Heart left ventricle (tissue), 16 donors: ENCODE results near the gene STK11. TPM values are rescaled to one million over a fixed set of nuclear protein-coding genes. Genes with fewer than 3 reads are reported as not detected.

Source experiments
- ATAC-seq, 4 donors: fragments of 200-7000 bp; cut with Tn5 transposase; one replicate each; pipeline ENCODE4 v1.9.1; 2020 to 2022; ENCODE audit warnings: moderate library complexity in 4 of 4, mild to moderate bottlenecking in 3 of 4, moderate number of reproducible peaks in 1 of 4
- DNase-seq, 5 donors: peaks; one replicate each; pipeline ENCODE4 v3.0.0-alpha.2; 2020
- H3K27ac ChIP-seq, 12 donors: fragments of 200-600 bp; sonication (generic) in 4 of 12; one replicate each; pipeline versions ENCODE4 v1.5.0 to v1.8.0; 2016 to 2022; ENCODE audit warnings: mild to moderate bottlenecking in 2 of 12
- H3K27me3 ChIP-seq, 9 donors: fragments of 200-600 bp; sonication (generic) in 2 of 9; one replicate each; pipeline versions ENCODE4 v1.5.1 to v1.8.0; 2016 to 2022; ENCODE audit warnings: mild to moderate bottlenecking in 3 of 9
- H3K36me3 ChIP-seq, 9 donors: fragments of 200-600 bp; sonication (generic) in 2 of 9; one replicate each; pipeline versions ENCODE4 v1.5.0 to v1.8.0; 2018 to 2022; ENCODE audit warnings: mild to moderate bottlenecking in 2 of 9
- H3K4me1 ChIP-seq, 12 donors: fragments of 200-600 bp; sonication (generic) in 4 of 12; one replicate each; pipeline versions ENCODE4 v1.5.0 to v1.8.0; 2016 to 2022; ENCODE audit warnings: mild to moderate bottlenecking in 3 of 12
- H3K4me3 ChIP-seq, 12 donors: fragments of 200-600 bp; sonication (generic) in 4 of 12; one replicate each; pipeline versions ENCODE4 v1.5.0 to v1.8.0; 2017 to 2022; ENCODE audit warnings: mild to moderate bottlenecking in 9 of 12, moderate library complexity in 4 of 12
- H3K9me3 ChIP-seq, 12 donors: fragments of 200-600 bp; sonication (generic) in 4 of 12; one replicate each; pipeline versions ENCODE4 v1.5.0 to v1.8.0; 2016 to 2022; ENCODE audit warnings: mild to moderate bottlenecking in 1 of 12
- POLR2A ChIP-seq, 2 donors: fragments of 450-650 bp; IDR thresholded peaks; one replicate each; pipeline ENCODE4 v1.6.1; 2017; ENCODE audit warnings: antibody characterized with exemption in 2 of 2, mild to moderate bottlenecking in 2 of 2, moderate library complexity in 2 of 2
- WGBS, 4 donors: extraction: QIAGEN DNeasy Blood & Tissue Kit in 2 of 4; methylation state at CpG; one replicate each; pipeline versions ENCODE4 v1.1.5 to v1.1.7; 2013 to 2018; 5-methylcytosine and 5-hydroxymethylcytosine counted together
- intact Hi-C, 10 donors: fragments of 100-400 bp; cut with DNase I; formaldehyde crosslinking; loops; one replicate each; pipeline versions ENCODE4 v1.11.1 to v1.14.2; 2022
- polyA plus RNA-seq, 2 donors: library from polyadenylated mRNA; stranded (reverse); fragments of 200-250 nt; gene quantifications; one replicate each; pipeline ENCODE4 v1.2.3, GENCODE V29; 2013
- total RNA-seq, 9 donors: library from RNA; depleted of rRNA in 2 of 9; stranded (reverse); fragments of >200 nt in 2 of 9; fragmentation: NEBNext Ultra II Directional in 3 of 9; extraction: Animal tissue kit (Norgen Biotek cat#: 25700) in 3 of 9; gene quantifications; one replicate each; pipeline versions ENCODE4 v1.1.0 to v1.2.4, GENCODE V29; 2016 to 2023
- TF ChIP-seq, protein P1 (sequence below), 12 donors: fragments of 200-600 bp; sonication (generic) in 4 of 12; IDR thresholded peaks; one replicate each; pipeline versions ENCODE4 v1.5.0 to v1.8.0; 2018 to 2022; ENCODE audit warnings: antibody characterized with exemption in 12 of 12, mild to moderate bottlenecking in 5 of 12
- donor health status: ischemic (EF 13 %, LVEDD 7.1; RV severe dilation, severe dysfunction).
- donor health status: healthy with polysubstance abuse.
- donor health status: DM: no; HTN: yes; CAD: no.
- donor health status: DM: no; HTN: no; CAD: no.
- donor health status: ischemic (EF 25% LVEDD 6.9; RV normal size, moderate dysfunction).
- donor health status: ischemic (EF 25% LVEDD 5.7; RV mildly dilated, moderate dysfunction).
- donor health status: healthy.
- donor health status: DM: yes; HTN: yes; CAD: no.
- donor health status: ischemic (EF 35%, LVEDD 5.7; RV mildly dilated, moderate dysfunction).
- donor health status: nonischemic (EF 11% LVEDD 7.7; RV severe dilation, severe dysfunction).
- donor health status: DM: yes; HTN: yes; CAD: no.
- donor health status: PGD.
- donor health status: ischemic (EF 29% LVEDD 5.4; RV normal size, mild dysfunction).
- donor health status: nonischemic (EF 23%, LVEDD 6.1; RV moderate dilation, normal function).

The STK11 gene
- total and polyA plus RNA-seq, 11 donors = 44.7 to 92.0 (median 50.7) TPM

- ATAC-seq (peak in 2 of 4 donors; percentile 7 to 21), DNase-seq (peak; percentile 70 to 90 (median 80))
- Histone ChIP-seq H3K4me1 (peaks cover 12 to 76% (median 69%) of the 10 kb centered on the region in 12 donors), H3K27me3 (no peaks in the 10 kb centered on the region), H3K36me3 (peaks cover 0 to 22% (median 18%) of the 10 kb centered on the region in 9 donors), H3K4me3 (peak overlapping the region; percentile 2 to 66 (median 56)), H3K27ac (peak overlapping the region; percentile 43 to 96 (median 92)), H3K9me3 (no peaks in the 10 kb centered on the region)
- peak in 1 of 2 donors; percentile 21 for TF ChIP-seq POLR2A (IDR thresholded peaks at IDR 0.05)
- TF ChIP-seq, protein P1, sequence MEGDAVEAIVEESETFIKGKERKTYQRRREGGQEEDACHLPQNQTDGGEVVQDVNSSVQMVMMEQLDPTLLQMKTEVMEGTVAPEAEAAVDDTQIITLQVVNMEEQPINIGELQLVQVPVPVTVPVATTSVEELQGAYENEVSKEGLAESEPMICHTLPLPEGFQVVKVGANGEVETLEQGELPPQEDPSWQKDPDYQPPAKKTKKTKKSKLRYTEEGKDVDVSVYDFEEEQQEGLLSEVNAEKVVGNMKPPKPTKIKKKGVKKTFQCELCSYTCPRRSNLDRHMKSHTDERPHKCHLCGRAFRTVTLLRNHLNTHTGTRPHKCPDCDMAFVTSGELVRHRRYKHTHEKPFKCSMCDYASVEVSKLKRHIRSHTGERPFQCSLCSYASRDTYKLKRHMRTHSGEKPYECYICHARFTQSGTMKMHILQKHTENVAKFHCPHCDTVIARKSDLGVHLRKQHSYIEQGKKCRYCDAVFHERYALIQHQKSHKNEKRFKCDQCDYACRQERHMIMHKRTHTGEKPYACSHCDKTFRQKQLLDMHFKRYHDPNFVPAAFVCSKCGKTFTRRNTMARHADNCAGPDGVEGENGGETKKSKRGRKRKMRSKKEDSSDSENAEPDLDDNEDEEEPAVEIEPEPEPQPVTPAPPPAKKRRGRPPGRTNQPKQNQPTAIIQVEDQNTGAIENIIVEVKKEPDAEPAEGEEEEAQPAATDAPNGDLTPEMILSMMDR (IDR thresholded peaks at IDR 0.05) = peak; percentile 88 to 99 (median 96)
- WGBS, 4 donors = 0 to 2% (median 0%) methylated on average over 4 to 59 of the region's 59 CpGs
- intact Hi-C loops = loop anchor here in 9 of 10 donors (1.0 to 2.0 kb wide), 3 partner anchors 18 to 23 kb away; no protein-coding TSS in a partner anchor
Observed at GRCh38 chr19:1266916-1267476, 61.4 kb downstream of the STK11 start.

DNA sequence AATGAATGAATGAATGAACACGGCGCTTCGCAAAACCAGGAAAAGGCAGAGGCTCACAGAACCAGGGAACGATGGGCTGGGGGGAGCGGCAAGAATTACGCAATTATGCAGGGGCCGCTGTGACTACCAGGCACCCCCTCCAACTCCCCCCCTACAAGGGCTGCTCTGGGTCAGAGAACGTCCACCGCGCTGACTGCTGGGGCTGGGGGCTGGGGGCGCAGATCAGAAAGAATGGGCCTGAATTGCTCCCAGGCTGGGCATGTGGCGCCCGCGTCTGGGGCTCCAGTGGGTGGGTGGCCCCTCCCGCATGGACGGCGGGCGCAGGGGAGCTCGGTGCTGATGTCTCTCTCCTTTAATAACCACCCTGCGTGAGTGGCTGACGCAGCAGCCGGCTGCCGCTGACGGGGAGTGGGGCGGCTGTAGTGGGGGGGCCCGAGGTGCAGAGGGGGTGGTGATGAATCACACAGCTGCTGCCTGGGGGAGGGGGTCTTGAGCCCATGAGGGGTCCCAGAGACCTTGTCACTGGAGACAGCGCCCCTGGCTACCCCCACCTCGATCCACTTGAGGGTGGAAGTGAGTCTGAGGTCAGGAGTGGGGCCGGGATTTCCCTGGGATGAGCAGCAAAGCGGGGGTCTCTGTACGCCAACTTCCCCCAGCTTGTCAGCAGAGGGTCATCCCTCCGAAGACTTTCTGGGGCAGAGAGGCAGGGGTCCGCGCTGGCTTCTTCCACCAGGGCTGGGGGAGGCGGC, 62.1 kb downstream of the STK11 start:
- peak in 3 of 5 donors; percentile 42 to 69 (median 49) for DNase-seq
- TF ChIP-seq, protein P1 (IDR thresholded peaks at IDR 0.05) = no peak
- no peak for TF ChIP-seq POLR2A (IDR thresholded peaks at IDR 0.05)
- H3K36me3 ChIP-seq = peaks cover 0 to 28% (median 24%) of the 10 kb centered on the region in 9 donors
- ATAC-seq = no peak
- no peaks in the 10 kb centered on the region for H3K27me3 ChIP-seq
- H3K27ac ChIP-seq = peak overlapping the region in 6 of 12 donors; percentile 92 to 100 (median 98)
- peak overlapping the region in 7 of 12 donors; percentile 52 to 66 (median 57) for H3K4me3 ChIP-seq
- intact Hi-C loops = loop anchor here in 9 of 10 donors (1.0 to 2.0 kb wide), 2 partner anchors 23 kb away; no protein-coding TSS in a partner anchor
- 31 to 51% (median 33%) methylated on average over 17 to 35 of the region's 35 CpGs for WGBS, 4 donors
- no peaks in the 10 kb centered on the region for H3K9me3 ChIP-seq
- H3K4me1 ChIP-seq = peaks cover 9 to 76% (median 69%) of the 10 kb centered on the region in 12 donors

GRCh38 chr19:1268226-1269064, 62.9 kb downstream of the STK11 start:
- intact Hi-C loops = loop anchor here in 2 of 10 donors (1.0 kb wide), 2 partner anchors 20 to 24 kb away; partner anchors contain the start of gene MIDN (in 1 of the 2)
- no peak for TF ChIP-seq POLR2A (IDR thresholded peaks at IDR 0.05)
- TF ChIP-seq, protein P1 (IDR thresholded peaks at IDR 0.05) = no peak
- H3K9me3 ChIP-seq = no peaks in the 10 kb centered on the region
- 49 to 57% (median 51%) methylated on average over 37 to 40 of the region's 40 CpGs for WGBS, 4 donors
- ATAC-seq (no peak), DNase-seq (peak in 2 of 5 donors; percentile 37 to 46)
- peaks cover 9 to 80% (median 75%) of the 10 kb centered on the region in 12 donors for H3K4me1 ChIP-seq
- peak overlapping the region in 11 of 12 donors; percentile 73 to 100 (median 98) for H3K27ac ChIP-seq
- H3K27me3 ChIP-seq = no peaks in the 10 kb centered on the region
- peaks cover 2 to 36% (median 32%) of the 10 kb centered on the region in 9 donors for H3K36me3 ChIP-seq
- H3K4me3 ChIP-seq = peak overlapping the region in 9 of 12 donors; percentile 17 to 92 (median 72)
